ENCODE data around the gene PCCA.
"Not testable (repeated sequence)": the region's sequence is repeated elsewhere in the genome, so short reads cannot be mapped to it uniquely, and the experiment has no call there.

Gene PCCA

GRCh38 chr13:100098445-100099116 lies 9.7 kb downstream of the PCCA start:
- no peak for DNase-seq

DNA sequence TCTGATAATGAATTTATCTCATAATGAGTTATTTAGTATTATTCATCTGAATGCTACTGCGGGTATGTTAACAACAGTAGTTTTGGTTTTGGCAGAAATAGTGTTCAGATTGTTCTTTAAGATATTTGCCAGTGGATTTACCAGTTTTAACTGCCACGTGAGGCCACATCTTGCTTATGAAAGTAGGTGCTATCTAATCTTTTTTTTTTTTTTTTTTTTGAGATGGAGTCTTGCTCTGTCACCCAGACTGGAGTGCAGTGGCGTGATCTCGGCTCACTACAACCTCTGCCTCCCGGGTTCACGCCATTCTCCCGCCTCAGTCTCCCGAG lies 10.2 kb downstream of the PCCA start:
- DNase-seq = not testable (repeated sequence)

DNA sequence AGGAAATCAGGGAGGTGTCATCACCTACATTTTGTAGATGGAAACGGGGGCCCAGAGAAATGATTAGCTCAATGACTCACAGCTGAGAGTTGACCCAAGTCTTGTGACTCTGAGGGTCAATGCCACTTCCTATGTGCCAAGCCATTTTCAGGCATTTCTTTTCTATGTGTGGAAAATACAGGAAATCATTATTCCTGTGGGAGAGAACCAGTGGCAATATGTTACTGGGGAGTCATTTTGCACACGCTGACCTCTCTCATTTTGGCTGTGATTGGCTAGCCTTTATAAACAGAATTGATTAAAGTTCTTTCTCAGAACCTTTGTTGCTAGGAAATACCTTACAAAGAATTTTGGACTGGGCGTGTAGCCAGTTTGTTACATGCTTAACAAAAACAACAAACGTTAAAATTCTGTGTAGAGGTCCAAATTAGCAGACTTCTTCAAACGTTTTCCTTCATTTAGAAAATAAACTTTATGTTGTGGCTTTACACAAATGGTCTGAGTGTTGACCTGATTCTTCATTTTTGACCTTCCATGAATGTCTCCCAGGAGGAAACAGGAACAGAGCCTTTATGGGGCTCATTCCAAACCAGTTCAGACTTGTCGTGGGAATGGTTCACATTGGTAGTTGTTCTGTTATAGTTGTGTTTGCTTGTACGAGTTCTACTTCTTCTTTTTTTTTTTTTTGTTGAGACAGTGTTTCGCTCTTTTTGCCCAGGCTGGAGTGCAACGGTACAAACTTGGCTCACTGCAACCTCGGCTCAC lies 11.4 kb downstream of the PCCA start:
- no peak for DNase-seq

GRCh38 chr13:100102042-100102441 lies 13.1 kb downstream of the PCCA start:
- DNase-seq = no peak

DNA sequence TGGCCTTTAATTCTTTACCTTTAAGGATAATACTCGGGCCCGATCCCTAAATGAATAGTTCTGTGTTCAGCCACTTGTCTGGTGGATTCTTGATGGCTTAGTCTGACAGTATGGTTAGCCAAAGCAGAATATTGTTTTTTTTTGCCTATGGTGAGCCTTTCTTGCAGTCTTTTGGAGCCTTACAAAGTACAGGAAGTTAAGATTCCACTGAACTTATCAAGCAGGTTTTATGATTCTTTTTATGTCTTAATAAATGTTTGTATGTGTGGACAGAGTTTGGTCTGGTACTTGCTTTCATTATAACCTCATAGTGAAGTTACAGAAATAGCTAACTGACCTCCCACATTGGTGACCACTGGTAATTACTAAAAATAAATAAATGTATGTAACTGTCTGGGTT lies 17.1 kb downstream of the PCCA start:
- DNase-seq = no peak

DNA sequence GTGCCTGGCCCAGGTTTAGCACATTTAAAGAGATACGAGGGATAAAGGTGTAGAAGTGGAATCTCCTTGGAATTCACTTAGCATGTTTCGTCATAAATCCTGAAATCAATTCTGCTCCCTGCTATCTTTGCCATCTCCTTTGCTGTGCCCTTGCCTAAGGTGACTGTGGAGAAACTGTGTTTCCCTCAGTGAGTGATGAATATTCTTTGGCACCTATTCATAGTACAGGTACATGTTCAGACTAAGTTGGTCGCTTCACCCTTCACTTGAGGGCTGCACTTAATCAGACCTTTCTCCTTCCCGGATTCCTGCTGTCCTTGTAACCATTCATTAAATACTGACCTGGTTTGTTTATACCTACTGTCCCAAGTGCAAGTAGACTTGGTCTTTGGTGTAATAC lies 17.8 kb downstream of the PCCA start:
- DNase-seq = no peak

GRCh38 chr13:100108913-100109507 lies 20.1 kb downstream of the PCCA start:
- DNase-seq = no peak

GRCh38 chr13:100110269-100110668 lies 21.4 kb downstream of the PCCA start:
- DNase-seq = no peak

DNA sequence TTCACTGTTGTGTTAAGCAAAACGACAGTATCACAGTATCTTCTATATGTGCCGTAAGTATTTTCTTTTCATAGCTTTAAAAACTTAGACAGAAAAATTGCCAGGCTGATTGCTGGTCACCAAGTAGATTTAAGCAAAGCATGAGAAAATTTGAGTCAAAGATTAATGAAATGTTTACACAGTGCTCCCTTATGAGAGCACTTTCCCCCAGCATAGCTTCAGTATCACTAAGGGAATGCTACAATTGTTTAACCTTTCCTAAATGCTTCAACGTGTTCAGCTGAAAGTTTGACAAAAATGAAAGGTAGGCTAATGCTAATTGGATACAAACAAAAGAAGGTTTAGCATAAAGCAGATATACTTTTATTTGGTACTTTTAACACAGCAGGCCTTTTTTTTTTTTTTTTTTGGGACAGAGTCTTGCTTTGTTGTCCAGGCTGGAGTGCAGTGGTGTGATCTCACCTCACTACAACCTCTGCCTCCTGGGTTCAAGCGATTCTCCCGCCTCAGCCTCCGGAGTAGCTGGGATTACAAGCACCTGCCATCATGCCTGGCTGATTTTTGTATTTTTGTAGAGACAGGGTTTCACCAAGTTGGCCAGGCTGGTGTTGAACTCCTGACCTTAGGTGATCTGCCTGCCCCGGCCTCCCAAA lies 23.4 kb downstream of the PCCA start:
- DNase-seq = no peak

DNA sequence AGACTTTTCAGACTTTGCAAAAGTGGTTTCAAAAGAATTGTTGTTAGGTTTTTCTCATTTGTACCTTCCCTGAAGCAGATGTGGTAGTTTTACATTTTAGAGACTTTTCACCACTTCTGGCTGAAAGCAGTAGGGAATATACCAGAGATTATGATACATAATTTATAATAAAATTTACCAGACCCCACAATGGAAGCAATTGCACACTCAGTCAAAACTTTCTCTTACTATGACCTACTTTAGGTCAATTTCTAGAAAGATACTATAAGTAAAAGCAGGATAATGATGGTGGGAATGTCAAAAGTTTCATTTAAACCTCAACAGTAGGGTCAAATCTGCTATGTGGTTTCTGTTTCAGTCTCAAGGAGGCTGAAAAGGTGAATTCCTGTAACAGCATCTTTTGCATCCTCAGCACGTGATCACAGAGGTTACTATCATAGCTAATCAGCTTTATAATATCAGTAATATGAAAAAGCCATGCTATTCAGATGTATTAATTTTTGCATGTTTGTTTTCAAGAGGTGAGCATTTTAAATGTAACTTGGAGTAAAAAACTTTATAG lies 26.9 kb downstream of the PCCA start:
- no peak for DNase-seq

DNA sequence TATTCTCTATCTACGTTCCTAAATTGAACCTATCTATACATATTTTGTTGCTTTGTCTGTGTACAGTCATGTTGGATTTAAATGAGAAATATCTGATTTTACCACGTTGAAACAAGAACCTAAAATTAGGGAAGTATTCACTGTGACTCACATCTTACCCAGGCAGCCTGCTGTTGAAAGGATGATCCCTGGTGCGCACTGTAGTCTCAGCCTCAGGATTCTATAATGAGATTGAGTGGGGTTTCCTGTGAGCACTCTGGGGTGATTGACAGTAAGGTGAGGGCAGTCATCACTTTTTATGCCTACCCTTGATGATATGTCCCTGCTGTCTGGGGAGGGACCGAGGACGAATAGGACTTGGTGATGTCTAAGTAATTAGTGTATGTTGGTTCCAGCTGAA lies 35.4 kb downstream of the PCCA start:
- no peak for DNase-seq

- no peak for DNase-seq
Measured at GRCh38 chr13:100125946-100126345, 37.1 kb downstream of the PCCA start.

DNA sequence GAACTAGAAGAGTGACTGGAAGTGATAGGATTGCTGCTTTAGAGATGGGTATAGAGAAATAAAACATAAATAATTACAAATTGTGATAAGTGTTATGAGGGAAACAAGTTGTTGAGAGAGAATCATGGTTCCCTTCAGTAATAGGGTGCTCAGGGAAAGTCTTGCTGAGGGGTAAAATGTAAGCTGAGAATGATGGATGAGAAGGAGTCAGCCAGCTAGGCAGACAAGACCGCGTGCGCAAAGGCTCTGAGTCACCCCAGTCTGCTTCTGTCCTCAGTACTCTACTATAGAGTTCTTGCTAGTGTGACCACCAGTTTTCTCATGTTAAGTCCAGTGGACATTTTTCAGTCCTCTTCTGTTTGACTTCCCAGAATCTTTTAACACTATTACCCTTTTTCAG lies 39.5 kb downstream of the PCCA start:
- DNase-seq = no peak

DNA sequence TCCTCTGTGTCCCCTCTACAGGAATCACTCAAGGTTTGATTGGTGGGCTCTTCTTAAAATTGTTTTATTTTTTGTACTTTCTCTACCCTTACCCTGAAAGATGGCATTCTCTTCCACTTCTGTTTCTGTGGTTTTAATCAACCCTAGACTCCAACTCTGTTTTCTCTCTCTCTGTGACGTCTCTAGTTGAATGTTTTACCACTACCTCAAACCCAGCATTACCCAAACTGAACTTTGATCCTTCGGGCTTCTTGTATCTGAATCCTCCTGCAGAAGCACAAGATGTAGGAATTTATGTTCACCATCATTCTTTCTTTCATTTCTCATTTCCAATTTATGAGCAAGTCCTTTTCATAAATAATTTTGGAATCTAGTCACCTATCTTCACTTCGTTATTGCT lies 39.9 kb downstream of the PCCA start:
- no peak for DNase-seq

GRCh38 chr13:100129605-100130004 lies 40.7 kb downstream of the PCCA start:
- DNase-seq = no peak

- no peak for DNase-seq
Measured at GRCh38 chr13:100130092-100130491, 41.2 kb downstream of the PCCA start.

- no peak for DNase-seq
Measured at GRCh38 chr13:100130930-100131511, 42.1 kb downstream of the PCCA start.

- no peak for DNase-seq
Measured at GRCh38 chr13:100131863-100132574, 43.1 kb downstream of the PCCA start.

DNA sequence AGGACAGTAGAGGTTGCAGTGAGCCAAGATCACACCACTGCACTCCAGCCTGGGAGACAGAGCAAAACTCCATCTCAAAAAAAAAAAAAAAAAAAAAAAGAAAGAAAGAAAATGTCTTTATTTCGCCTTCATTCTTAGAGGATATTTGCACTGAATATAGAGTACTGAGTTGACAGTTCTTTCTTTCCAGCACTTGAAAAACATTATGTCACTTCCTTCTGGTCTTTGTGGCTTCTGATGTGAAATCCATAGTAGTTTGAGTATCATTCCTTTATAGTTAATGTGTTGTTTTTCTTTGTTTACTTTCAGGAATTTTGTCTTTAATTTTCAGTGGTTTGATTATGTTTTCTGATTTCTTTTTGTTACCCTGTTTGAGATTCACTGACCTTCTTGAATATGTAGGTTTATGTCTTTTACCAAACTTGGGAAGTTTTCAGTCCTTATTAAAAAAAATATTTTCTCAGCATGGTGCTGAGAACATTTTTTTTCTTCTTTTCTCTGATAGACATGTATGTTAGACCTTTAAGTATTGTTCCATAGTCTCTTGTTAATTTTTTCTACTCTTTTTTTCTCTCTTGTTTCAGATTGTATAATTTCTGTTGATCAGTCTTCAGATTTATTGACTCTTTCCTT lies 50.1 kb downstream of the PCCA start:
- DNase-seq = no peak

GRCh38 chr13:100139817-100140216 lies 50.9 kb downstream of the PCCA start:
- no peak for DNase-seq

GRCh38 chr13:100140441-100140840 lies 51.5 kb downstream of the PCCA start:
- DNase-seq = no peak

DNA sequence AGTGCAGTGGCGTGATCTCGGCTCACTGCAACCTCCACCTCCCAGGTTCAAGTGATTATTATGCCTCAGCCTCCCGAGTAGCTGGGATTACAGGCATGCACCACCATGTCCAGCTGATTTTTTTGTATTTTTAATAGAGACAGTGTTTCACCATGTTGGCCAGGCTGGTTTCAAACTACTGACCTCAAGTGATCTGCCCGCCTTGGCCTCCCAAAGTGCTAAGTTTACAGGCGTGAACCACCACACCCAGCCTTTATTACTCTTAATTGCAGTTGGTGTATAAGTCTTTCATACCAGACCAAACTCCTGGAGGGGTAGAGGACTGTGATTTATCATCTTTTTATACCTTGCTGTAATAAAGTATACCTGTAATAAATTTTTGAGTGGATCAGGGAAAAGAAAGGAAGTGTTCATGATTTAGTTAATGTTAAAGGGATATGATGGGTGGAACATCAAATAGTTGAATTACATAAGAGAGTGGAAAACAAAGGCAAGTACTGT lies 52.6 kb downstream of the PCCA start:
- not testable (repeated sequence) for DNase-seq

Data from NCI-H1694 (cell line).